Upper lobe of left lung (tissue), 4 donors: ENCODE measurements around the gene ARHGAP24.

Experiments used
- EP300 ChIP-seq, 4 donors: sonication (generic); formaldehyde crosslinking; IDR thresholded peaks; one replicate each; pipeline ENCODE4 v1.5.1; 2017; ENCODE audit warnings: antibody characterized with exemption in 4 of 4, control low read depth in 2 of 4
- POLR2A ChIP-seq, 4 donors: fragments of 450-650 bp; IDR thresholded peaks; one replicate each; pipeline ENCODE4 v1.5.1; 2016 to 2017; ENCODE audit warnings: antibody characterized with exemption in 4 of 4, mild to moderate bottlenecking in 2 of 4
- POLR2AphosphoS5 ChIP-seq, 2 donors: sonication (generic); formaldehyde crosslinking; IDR thresholded peaks; one replicate each; pipeline ENCODE4 v1.5.1; 2017; ENCODE audit warnings: antibody characterized with exemption in 2 of 2
- TF ChIP-seq, protein P1 (sequence below), 6 experiments: fragments of 450-650 bp in 4 of 6; fragments of 200-600 bp in 2 of 6; sonication (generic) in 2 of 6; IDR thresholded peaks; one replicate each; pipeline ENCODE4 v1.5.1; 2016 to 2019; ENCODE audit warnings: antibody characterized with exemption in 6 of 6

GRCh38 chr4:85940151-85940550, 465.2 kb downstream of the ARHGAP24 start:
- TF ChIP-seq, protein P1, sequence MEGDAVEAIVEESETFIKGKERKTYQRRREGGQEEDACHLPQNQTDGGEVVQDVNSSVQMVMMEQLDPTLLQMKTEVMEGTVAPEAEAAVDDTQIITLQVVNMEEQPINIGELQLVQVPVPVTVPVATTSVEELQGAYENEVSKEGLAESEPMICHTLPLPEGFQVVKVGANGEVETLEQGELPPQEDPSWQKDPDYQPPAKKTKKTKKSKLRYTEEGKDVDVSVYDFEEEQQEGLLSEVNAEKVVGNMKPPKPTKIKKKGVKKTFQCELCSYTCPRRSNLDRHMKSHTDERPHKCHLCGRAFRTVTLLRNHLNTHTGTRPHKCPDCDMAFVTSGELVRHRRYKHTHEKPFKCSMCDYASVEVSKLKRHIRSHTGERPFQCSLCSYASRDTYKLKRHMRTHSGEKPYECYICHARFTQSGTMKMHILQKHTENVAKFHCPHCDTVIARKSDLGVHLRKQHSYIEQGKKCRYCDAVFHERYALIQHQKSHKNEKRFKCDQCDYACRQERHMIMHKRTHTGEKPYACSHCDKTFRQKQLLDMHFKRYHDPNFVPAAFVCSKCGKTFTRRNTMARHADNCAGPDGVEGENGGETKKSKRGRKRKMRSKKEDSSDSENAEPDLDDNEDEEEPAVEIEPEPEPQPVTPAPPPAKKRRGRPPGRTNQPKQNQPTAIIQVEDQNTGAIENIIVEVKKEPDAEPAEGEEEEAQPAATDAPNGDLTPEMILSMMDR (IDR thresholded peaks at IDR 0.05) = no peak
- TF ChIP-seq POLR2A (IDR thresholded peaks at IDR 0.05) = no peak
- TF ChIP-seq POLR2AphosphoS5 (IDR thresholded peaks at IDR 0.05) = no peak
- no peak for TF ChIP-seq EP300 (IDR thresholded peaks at IDR 0.05)
